ENCODE data around the gene CENPF.

CENPF gene

DNA sequence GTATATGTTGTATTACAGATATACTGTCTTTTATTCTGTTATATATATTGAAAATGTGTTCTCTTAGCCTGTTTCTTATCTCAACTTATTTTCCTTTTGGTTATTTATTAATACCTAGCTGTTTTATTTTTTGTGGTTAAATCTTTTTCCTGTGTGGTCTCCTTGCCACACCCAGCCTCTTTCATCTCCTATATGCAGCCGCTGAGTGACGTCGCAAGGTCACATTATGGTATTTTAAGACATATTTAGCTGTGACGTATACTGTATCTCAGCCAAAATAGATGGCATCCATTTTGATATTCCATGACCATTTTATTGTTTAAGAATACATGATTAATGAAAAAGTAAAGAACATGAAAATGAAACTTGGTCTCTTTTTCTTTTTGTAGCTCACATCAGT, 29.1 kb downstream of the CENPF start:
- DNase-seq: no peak

DNA sequence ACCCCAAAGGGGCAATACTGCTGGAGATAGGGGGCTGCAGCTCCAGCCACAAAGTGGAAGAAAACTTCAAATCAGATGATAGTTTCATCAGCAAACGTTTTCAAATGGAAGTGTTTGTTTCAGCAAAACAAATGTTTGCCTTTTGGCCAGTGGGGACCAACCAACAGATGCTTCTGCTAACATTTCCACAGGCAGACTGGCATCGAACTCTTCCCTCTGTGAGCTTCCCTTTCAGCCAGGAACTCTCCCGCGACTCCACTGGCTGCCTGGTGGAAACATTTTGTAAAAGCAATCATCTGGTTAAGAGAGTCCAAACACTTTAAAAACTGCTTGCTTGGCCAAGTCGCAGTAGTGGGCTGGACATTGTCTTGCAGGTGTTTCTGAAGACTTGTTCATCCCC, 30.7 kb downstream of the CENPF start:
- DNase-seq: no peak

DNA sequence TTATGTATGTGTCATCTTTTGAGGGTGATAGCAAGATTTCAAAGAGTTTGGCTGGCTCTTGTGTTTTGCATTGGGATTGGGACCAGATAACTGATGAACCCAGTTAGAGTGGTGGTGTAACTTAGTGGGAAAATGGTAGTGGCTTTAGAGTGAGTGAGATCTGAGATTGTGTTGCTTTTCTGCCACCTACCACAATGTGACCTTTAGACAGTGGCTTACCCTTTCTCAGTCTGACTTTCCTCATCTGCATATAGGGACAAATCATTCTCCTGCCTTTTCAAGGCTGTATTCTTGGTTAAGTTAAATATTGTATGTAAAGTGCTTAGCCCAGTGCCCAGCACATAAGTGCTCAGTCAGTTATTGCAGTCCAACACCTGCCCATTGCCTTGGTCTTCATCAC, 31.3 kb downstream of the CENPF start:
- no peak for DNase-seq

DNA sequence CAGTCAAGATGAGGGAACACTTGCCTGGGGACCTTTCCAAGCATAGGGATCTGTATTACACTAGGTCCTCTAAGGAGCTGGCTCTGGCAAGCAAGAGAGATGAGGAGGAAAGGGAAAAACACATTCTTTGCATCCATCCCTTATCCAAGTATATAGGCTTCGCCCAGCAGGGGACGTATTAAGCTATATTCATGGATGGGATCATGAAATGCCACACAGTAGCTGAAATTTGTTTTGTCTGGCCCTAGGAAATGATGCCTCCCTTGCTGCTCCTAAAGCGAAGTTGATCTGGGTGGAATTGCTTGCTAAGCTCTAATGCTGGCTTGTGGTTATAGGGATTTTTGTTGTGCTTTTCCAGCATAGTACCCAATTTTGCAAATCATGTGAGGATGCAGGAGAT, 32.1 kb downstream of the CENPF start:
- DNase-seq: no peak

DNA sequence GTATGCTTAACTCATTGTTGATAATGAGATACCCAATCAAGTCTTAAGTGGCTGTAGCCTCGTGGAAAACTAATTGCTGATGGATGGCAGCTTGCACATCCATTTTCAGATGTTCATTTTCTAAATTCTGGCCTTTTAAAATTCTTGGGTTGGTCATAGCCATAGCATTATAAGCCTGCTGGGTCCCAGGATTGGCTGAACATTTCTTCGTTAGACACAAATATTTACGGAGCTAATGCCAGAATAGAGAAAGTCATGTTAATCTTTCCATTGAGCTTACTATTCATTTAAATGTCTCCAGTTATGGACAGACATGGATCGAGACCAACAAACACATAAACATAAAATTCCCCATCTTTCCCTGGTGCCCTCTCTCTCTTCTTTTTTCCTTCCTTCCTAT, 32.5 kb downstream of the CENPF start:
- no peak for DNase-seq

DNA sequence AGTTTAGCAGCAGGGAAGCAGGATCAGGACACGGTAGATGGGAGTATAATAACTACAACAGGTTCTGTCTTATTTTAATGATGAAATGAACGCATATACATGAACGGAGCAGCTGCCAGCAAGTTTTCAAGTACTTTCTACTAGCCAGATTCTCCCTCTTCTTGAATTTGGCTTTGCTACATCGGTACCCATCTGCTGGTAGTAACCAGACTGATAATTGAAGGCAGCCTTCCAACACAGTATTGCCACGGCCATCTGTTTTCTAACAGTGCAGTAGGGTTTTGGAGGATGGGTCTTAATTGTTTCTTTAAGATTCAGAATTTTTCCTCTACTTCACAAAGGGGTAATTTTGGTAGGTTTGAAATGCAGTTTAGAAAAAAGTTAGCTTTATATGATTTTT, 33.4 kb downstream of the CENPF start:
- no peak for DNase-seq

DNA sequence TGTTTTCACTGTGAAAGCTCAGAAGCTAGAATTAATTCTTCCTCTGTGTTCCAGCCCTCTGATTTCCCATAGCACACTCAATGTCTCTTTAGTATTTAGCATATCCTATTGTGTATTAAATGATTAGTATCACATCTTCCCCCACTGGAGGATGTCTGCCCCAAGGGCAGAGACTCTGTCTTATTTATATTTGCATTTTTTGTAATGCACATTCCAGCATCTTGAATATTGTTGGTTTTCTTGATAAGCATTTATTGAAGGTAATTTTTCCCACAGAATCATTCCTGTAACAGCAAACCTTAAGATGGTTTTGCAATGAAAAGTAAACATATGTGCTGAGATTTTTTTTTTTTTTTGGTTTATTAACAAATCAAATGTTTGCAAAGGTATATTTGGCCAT, 34.1 kb downstream of the CENPF start:
- no peak for DNase-seq

DNA sequence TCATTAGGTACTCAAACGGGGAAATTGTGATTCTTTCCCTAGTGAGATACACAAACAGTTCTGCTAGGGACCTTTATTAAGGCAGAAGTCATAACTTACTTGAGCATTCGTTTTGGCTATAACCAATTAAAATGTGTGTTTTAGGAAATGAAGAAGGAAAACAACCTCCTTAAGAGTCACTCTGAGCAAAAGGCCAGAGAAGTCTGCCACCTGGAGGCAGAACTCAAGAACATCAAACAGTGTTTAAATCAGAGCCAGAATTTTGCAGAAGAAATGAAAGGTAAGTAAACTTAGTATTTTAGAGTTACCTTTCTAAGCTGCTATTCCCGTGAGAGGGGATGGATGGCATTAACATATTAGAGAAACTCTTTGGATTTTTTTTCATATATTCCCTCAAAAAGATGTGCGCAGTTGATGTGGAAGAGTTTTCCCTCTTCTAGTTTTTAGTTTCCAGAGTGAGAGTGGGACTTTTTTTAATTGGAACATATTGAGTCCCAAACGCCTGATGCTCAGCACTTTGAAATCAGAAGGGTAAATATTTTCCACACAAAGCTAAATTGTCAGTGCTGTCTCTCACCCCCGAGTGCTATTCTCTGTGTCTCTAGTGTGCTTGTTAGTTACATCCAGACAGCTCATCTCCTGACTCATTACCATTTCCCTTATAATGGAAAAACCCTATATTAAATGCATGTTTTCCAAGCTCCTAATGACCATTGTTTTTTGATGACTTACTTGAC, 34.9 kb downstream of the CENPF start:
- DNase-seq: no peak

DNA sequence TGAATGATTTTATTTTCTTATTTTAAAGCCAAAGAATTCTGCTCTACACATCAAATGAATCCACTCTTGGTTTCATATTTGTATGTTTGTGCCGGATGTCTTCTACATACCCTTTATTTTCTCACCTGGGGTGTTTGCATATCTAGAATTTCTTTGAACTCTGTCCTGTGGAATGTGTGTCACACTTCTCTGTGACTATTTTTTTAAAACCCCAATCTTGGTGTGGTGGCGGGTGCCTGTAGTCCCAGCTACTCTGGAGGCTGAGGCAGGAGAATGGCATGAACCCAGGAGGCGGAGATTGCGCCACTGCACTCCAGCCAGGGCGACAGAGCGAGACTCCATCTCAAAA, 35.4 kb downstream of the CENPF start:
- DNase-seq: no peak

DNA sequence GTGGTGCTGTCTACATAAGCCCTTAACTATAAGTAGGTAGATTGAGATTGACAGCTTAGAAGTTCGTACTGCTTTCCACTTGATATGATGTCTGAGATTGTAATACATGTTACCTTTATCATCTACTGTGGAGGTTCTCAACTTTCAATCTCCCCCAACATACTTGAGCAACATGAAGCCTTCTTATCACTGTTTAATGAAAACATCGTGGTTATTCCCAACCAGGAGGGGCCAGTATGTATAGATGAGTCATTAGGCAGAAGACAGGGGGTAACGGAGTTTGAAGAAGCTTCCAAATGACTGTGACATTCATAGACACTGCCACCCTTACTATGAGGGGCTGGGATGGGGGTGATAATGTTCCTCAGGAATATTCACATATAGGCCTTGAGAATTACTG, 36.0 kb downstream of the CENPF start:
- no peak for DNase-seq

DNA sequence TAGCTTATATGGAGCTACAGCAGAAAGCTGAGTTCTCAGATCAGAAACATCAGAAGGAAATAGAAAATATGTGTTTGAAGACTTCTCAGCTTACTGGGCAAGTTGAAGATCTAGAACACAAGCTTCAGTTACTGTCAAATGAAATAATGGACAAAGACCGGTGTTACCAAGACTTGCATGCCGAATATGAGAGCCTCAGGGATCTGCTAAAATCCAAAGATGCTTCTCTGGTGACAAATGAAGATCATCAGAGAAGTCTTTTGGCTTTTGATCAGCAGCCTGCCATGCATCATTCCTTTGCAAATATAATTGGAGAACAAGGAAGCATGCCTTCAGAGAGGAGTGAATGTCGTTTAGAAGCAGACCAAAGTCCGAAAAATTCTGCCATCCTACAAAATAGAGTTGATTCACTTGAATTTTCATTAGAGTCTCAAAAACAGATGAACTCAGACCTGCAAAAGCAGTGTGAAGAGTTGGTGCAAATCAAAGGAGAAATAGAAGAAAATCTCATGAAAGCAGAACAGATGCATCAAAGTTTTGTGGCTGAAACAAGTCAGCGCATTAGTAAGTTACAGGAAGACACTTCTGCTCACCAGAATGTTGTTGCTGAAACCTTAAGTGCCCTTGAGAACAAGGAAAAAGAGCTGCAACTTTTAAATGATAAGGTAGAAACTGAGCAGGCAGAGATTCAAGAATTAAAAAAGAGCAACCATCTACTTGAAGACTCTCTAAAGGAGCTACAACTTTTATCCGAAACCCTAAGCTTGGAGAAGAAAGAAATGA, 37.6 kb downstream of the CENPF start:
- no peak for DNase-seq

DNA sequence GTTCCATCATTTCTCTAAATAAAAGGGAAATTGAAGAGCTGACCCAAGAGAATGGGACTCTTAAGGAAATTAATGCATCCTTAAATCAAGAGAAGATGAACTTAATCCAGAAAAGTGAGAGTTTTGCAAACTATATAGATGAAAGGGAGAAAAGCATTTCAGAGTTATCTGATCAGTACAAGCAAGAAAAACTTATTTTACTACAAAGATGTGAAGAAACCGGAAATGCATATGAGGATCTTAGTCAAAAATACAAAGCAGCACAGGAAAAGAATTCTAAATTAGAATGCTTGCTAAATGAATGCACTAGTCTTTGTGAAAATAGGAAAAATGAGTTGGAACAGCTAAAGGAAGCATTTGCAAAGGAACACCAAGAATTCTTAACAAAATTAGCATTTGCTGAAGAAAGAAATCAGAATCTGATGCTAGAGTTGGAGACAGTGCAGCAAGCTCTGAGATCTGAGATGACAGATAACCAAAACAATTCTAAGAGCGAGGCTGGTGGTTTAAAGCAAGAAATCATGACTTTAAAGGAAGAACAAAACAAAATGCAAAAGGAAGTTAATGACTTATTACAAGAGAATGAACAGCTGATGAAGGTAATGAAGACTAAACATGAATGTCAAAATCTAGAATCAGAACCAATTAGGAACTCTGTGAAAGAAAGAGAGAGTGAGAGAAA, 38.4 kb downstream of the CENPF start:
- no peak for DNase-seq

DNA sequence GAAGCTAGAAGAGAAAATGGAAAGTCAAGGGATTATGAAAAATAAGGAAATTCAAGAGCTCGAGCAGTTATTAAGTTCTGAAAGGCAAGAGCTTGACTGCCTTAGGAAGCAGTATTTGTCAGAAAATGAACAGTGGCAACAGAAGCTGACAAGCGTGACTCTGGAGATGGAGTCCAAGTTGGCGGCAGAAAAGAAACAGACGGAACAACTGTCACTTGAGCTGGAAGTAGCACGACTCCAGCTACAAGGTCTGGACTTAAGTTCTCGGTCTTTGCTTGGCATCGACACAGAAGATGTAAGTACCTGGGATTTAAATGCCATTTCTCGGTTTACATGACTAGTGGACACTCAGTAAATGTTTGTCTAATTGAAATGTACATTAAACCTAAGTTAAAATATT, 40.0 kb downstream of the CENPF start:
- DNase-seq: no peak

DNA sequence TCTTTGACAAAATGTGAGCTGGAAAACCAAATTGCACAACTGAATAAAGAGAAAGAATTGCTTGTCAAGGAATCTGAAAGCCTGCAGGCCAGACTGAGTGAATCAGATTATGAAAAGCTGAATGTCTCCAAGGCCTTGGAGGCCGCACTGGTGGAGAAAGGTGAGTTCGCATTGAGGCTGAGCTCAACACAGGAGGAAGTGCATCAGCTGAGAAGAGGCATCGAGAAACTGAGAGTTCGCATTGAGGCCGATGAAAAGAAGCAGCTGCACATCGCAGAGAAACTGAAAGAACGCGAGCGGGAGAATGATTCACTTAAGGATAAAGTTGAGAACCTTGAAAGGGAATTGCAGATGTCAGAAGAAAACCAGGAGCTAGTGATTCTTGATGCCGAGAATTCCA, 42.7 kb downstream of the CENPF start:
- no peak for DNase-seq

DNA sequence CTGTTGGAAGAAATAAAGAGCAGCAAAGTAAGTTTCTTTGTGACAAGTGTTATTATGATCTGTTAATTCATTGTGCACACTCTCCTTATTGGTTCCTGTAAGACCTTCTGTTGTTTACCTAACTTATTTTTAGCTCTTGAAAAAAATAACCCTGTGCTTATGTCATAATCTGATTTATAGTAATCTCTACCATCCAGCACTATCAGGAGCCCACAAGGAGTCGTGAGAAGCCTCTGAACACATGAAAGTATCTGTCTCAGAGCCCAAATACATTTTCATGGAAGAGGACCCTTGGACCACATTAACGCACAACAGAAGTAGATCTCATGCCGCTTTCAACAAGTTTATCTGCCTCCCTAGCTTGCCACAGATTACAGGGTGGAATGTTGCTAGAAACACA, 45.8 kb downstream of the CENPF start:
- DNase-seq: no peak

DNA sequence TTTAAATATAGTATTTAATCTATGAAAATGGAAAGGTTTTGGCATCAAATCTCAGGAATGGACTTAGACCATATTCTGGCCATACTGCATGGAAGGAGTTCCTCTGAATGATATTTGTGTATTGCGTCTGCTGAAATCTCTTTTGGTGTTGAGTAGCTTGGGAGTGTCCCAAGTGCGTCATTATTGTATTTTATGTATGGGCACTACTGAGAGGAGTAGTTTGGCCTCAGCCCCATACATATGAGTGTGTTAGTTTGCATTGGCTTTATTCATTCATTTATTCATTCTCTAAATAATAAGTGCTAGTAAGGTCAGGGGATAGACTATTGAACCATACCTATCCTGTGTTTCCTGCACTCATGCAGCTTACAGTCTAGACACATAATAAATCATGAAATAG, 46.6 kb downstream of the CENPF start:
- DNase-seq: no peak

DNA sequence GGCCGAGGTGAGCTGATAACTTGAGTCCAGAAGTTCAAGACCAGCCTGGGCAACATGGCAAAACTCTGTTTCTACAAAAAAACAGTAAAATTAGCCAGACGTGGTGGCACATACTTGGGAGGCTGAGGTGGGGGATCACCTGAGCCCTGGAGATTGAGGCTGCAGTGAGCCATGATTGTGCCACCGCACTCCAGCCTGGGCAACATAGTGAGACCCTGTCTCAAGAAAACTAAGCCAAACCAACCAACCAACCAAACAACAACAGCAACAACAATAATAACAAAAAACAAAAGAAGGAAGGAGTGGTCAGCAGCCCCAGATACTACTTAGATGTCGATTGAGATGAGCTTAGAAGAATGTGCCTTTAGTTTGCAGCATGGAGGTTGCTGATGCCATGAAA, 47.7 kb downstream of the CENPF start:
- DNase-seq: no peak

DNA sequence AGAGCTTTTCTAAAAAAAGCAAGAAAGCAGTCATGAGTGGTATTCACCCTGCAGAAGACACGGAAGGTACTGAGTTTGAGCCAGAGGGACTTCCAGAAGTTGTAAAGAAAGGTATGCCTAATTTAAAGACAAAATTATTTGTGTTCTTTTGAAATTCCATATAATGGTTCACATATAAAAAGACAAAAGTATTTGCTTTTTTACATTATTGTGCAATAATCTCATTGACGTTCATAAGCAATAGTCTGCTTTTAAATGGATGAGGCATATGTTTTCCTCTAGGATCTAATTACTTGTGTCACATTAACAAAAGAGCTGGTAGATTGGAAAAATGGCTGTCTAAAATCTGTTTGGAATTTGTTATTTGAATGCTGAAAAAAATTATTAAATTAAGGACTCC, 54.3 kb downstream of the CENPF start:
- DNase-seq: no peak

DNA sequence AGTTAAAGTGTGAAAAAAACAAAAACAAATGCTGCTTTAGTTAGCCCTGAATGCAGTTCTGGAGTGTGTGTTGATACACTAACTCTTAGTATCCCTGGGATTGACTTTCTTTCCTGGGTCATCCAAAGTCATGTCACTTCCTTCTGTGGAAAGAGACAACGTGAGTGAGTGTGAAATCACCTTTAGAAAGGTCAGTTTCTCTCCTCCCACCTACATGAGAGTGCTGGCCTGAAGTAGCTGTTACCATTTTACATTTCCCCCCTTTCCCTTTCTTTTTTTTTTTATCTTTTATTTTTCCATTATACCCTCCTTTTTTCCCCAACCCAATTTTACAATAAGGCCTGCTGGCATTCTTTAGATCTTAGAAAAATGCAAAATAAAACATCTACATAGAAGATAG, 55.2 kb downstream of the CENPF start:
- no peak for DNase-seq

DNA sequence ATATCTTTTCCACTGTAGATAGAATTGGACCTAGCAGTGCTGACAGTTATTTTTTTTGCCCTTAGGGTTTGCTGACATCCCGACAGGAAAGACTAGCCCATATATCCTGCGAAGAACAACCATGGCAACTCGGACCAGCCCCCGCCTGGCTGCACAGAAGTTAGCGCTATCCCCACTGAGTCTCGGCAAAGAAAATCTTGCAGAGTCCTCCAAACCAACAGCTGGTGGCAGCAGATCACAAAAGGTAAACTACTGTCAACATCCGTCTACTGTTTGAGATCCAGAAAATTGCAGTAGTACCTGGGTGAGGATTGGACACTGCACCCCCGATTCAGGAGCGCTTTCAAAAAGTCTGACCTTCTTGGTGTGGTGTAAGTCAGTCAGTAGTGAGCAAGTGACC, 55.8 kb downstream of the CENPF start:
- no peak for DNase-seq

DNA sequence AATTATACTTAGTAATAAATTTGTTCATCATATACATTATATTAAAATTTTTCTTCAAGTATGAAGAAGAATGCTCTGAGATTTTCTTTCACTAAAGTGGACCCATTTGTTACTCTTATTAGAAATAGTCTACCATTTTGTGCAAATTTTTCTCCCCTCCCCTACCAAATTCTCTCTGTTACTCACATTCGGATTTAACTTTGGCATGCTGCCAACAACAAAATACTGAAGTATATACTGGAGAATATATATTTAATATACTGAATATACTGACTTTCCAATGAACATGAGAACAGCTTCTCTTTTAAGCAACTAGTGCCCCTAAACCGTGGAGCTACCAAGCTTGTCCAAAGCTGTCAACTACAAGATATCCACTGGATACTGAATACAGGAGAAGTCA, 57.2 kb downstream of the CENPF start:
- no peak for DNase-seq

DNA sequence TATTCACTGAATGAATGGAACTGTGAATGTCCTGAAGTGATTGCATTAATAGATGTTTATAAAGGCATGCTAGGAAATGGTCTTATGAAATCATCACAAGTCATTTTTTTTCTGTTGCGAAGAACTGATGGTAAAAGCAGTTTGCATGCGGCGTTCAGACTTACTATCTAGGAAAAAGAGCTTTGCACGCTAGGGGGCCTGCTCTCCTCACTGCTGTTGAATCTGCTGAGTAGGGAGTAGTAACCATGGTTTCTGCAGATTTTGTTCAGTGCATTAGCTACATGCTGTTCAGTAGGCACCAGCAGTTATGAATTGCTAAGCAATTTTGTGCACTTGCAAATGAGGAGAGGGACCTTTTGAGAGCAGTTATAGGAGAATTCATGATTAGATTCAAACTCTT, 57.9 kb downstream of the CENPF start:
- DNase-seq: peak; percentile 12

DNA sequence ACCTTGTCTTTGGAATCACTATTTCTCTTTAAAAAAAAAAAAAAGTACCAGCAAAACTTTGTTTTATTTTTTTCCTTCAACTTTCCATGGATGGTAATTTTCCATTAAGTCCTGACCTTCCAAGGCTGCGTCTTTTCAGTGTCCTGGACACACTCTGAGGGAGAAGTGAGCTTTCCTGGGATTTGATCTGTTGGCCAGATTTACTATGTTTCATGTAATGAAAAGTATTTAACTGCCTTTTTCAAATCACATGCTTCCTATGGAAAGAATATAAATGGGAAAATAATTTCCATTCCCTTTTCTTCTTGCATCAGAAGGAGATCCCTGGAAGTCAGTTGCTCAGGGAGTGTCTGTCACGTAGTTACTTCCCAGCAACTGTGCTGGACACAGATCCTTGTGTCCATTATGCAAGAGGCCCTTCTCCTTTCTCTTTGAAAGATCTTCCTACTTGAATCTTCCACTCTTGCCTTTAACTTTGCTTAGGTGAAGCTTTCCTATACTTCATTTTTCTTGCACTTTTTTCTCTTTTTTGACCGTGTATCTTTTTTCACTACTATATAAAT, 59.3 kb downstream of the CENPF start:
- no peak for DNase-seq
